Mesendoderm (in vitro differentiated cells): ENCODE results near the gene ALCAM.

Experiments used
- DNase-seq: peaks from one replicate; pipeline ENCODE4 v3.0.0; 2013
- H2AK5ac ChIP-seq: 2 replicates; pipeline ENCODE4 v1.6.1; 2013; ENCODE audit warnings: low read length, inconsistent platforms
- H2BK120ac ChIP-seq: 2 replicates; pipeline ENCODE4 v1.6.1; 2013; ENCODE audit warnings: low read depth, mild to moderate bottlenecking, low read length, moderate library complexity, mixed read lengths
- H2BK15ac ChIP-seq: replicated peaks from 2 replicates; pipeline ENCODE4 v1.6.1; 2013; ENCODE audit warnings: low read depth, mild to moderate bottlenecking, moderate library complexity
- H2BK5ac ChIP-seq: 2 replicates; pipeline ENCODE4 v1.6.1; 2013; ENCODE audit warnings: low read length, inconsistent platforms
- H3K18ac ChIP-seq: 2 replicates; pipeline ENCODE4 v1.6.1; 2013; ENCODE audit warnings: mild to moderate bottlenecking, low read length, mixed read lengths
- H3K23ac ChIP-seq: one replicate; pipeline ENCODE4 v1.6.1; 2013; ENCODE audit warnings: low read length
- H3K27ac ChIP-seq: 2 replicates; pipeline ENCODE4 v1.5.1; 2013; ENCODE audit warnings: low read depth, mild to moderate bottlenecking, inconsistent platforms, low read length, moderate library complexity
- H3K27me3 ChIP-seq: 2 replicates; pipeline ENCODE4 v1.6.1; 2013; ENCODE audit warnings: low read length, control low read depth, mild to moderate bottlenecking, inconsistent platforms; ENCODE audit not compliant: insufficient read depth, poor library complexity
- H3K36me3 ChIP-seq: 2 replicates; pipeline ENCODE4 v1.6.1; 2013; ENCODE audit warnings: low read length, inconsistent platforms; ENCODE audit not compliant: control insufficient read depth, insufficient read depth
- H3K4ac ChIP-seq: one replicate; pipeline ENCODE4 v1.6.1; 2013; ENCODE audit warnings: low read depth, mild to moderate bottlenecking, low read length, moderate library complexity
- H3K4me1 ChIP-seq: 2 replicates; pipeline ENCODE4 v1.6.1; 2013; ENCODE audit warnings: low read depth, low read length, inconsistent platforms; ENCODE audit not compliant: control insufficient read depth
- H3K4me2 ChIP-seq: 2 replicates; pipeline ENCODE4 v1.6.1; 2013; ENCODE audit warnings: low read length
- H3K4me3 ChIP-seq: 2 replicates; pipeline ENCODE4 v1.5.1; 2013; ENCODE audit warnings: mild to moderate bottlenecking, low read length
- H3K56ac ChIP-seq: one replicate; pipeline ENCODE4 v1.6.1; 2013; ENCODE audit warnings: low read length
- H3K79me1 ChIP-seq: 2 replicates; pipeline ENCODE4 v1.6.1; 2013; ENCODE audit warnings: low read length, inconsistent platforms
- H3K79me2 ChIP-seq: 2 replicates; pipeline ENCODE4 v1.6.1; 2013; ENCODE audit warnings: mild to moderate bottlenecking, low read length; ENCODE audit not compliant: control insufficient read depth, insufficient read depth
- H3K9ac ChIP-seq: 2 replicates; pipeline ENCODE4 v1.6.1; 2013; ENCODE audit warnings: low read length, inconsistent platforms
- H4K5ac ChIP-seq: one replicate; pipeline ENCODE4 v1.6.1; 2013; ENCODE audit warnings: low read length
- H4K8ac ChIP-seq: one replicate; pipeline ENCODE4 v1.6.1; 2013; ENCODE audit warnings: low read depth, mild to moderate bottlenecking, control low read depth, low read length, moderate library complexity
- WGBS: extraction: QIAGEN DNeasy Blood & Tissue Kit; methylation state at CpG from one replicate; pipeline ENCODE4 v1.1.7; 2013; ENCODE audit warnings: low lambda C conversion rate, missing lambda C conversion rate; ENCODE audit not compliant: insufficient coverage; ENCODE audit errors: extremely low coverage; 5-methylcytosine and 5-hydroxymethylcytosine counted together

ALCAM gene

DNA sequence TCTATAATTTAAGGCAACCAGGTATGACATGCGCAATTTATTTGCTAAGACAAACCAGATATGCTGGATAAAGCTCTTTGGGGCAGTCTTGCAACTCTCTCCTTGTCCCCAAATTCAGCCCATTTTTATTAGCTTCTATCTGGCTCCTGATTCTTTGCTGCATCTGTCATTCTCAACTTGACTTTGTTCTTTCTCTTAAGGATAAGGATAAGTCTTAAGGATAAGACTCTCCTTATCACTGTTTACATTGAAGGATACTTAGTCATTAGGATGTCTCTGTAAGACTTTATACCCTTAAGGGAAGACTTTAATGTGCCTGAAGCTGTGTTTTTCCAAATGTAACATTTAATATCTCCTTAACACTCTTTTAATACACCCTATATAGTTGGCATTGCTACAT is 49.2 kb downstream of the ALCAM start:
- Histone ChIP-seq H3K36me3 (no peaks in the 10 kb centered on the region), H3K4me3 (no peak overlapping the region), H3K4me1 (no peaks in the 10 kb centered on the region), H4K5ac (no peak overlapping the region), H3K9ac (no peak overlapping the region), H3K79me1 (no peaks in the 10 kb centered on the region), H2BK120ac (no peak overlapping the region), H3K27me3 (no peaks in the 10 kb centered on the region), H3K56ac (no peak overlapping the region), H3K4me2 (no peak overlapping the region), H3K18ac (no peak overlapping the region), H2BK15ac (no peak overlapping the region), H3K27ac (no peak overlapping the region), H3K4ac (no peak overlapping the region), H2AK5ac (no peak overlapping the region), H3K23ac (no peak overlapping the region), H4K8ac (no peak overlapping the region), H2BK5ac (no peak overlapping the region), H3K79me2 (no peaks in the 10 kb centered on the region)
- no CpG with 5 or more reads among the region's 1 CpG for WGBS
- DNase-seq, result peak; percentile 62

DNA sequence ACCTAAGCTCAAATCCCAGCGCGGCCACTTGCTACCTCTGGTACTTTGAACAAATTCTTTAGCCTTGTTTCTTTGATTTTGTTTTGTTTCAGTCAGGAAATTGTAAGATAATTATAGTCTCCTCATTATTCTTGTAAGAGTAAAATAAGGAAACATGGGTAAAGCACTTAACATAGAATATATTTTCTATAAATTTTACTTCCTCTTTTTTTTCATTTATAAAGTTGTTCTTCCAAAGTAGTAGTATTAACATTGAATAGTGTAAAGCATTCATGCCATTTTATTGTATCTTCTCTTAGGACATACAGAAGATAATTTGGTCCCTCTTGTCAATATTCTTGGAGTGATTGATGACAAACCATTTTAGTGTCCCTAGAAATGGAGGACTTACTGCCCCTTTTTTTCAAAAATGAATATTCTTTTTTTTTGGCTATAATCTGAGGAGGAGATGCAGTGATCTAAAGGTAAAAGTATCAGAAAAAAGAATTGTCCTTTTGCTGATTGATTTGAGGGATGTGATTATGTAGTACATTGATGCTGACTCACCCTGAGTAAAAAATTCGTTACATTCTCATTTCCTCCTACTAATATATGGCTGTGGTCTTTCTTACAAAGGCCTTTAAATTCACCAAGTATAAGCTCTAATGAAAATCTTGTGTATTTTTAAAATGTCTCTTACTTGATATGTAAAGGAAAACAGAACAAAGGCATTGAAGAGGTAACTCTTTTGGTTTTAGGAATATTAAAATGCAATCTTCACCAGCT is 51.0 kb downstream of the ALCAM start:
- Histone ChIP-seq H2BK15ac (no peak overlapping the region), H3K9ac (no peak overlapping the region), H2AK5ac (no peak overlapping the region), H3K79me1 (no peaks in the 10 kb centered on the region), H4K8ac (no peak overlapping the region), H3K27ac (no peak overlapping the region), H4K5ac (no peak overlapping the region), H3K18ac (no peak overlapping the region), H3K27me3 (no peaks in the 10 kb centered on the region), H2BK5ac (no peak overlapping the region), H3K4ac (no peak overlapping the region), H3K4me2 (no peak overlapping the region), H3K23ac (no peak overlapping the region), H3K4me1 (no peaks in the 10 kb centered on the region), H3K79me2 (no peaks in the 10 kb centered on the region), H3K56ac (no peak overlapping the region), H2BK120ac (no peak overlapping the region), H3K36me3 (no peaks in the 10 kb centered on the region), H3K4me3 (no peak overlapping the region)
- no peak for DNase-seq
- WGBS, result no CpG with 5 or more reads among the region's 3 CpGs

DNA sequence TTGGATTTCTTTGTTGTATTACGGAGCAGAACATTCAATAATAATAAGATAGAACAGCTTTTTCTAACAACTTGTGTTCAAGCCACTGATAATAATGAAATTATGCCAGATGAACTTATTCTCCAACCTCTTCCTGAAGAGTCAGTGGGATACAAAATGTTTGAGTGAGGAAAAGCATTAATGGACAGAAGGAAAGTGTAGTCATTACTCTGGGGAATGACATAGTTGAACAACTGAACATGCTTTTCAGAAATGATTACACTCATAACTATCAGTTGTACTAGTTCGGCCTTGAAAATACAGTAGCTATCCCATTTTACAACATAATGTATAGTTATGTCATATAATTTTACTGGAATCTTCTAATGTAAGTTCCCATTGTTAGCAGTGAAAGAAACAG is 55.9 kb downstream of the ALCAM start:
- Histone ChIP-seq H3K18ac (no peak overlapping the region), H3K4ac (no peak overlapping the region), H2AK5ac (no peak overlapping the region), H3K4me1 (no peaks in the 10 kb centered on the region), H4K5ac (no peak overlapping the region), H2BK15ac (no peak overlapping the region), H4K8ac (no peak overlapping the region), H3K9ac (no peak overlapping the region), H3K27me3 (no peaks in the 10 kb centered on the region), H3K4me3 (no peak overlapping the region), H2BK5ac (no peak overlapping the region), H3K36me3 (no peaks in the 10 kb centered on the region), H3K79me2 (no peaks in the 10 kb centered on the region), H3K79me1 (no peaks in the 10 kb centered on the region), H3K56ac (no peak overlapping the region), H2BK120ac (no peak overlapping the region), H3K27ac (no peak overlapping the region), H3K23ac (no peak overlapping the region), H3K4me2 (no peak overlapping the region)
- no peak for DNase-seq
- no CpG with 5 or more reads among the region's 2 CpGs for WGBS

DNA sequence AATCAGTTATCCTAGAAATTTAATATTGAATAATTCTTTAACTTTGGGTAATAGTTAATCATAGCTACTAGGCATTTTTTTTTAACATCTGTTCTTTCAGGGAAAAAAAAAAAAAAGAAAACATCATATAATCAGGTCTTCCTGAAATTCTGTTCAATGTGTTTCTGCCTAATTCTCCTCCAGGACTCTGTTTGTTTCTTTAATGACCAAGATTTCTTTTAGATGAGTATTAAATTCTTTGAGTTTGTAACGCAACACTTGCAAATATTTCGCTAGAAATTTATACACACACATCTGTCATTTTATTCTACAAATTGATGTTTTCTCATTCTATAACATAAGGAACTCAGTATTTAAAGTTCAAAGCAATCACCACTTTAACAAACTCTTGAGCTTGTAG is 56.7 kb downstream of the ALCAM start:
- no CpG with 5 or more reads among the region's 2 CpGs for WGBS

DNA sequence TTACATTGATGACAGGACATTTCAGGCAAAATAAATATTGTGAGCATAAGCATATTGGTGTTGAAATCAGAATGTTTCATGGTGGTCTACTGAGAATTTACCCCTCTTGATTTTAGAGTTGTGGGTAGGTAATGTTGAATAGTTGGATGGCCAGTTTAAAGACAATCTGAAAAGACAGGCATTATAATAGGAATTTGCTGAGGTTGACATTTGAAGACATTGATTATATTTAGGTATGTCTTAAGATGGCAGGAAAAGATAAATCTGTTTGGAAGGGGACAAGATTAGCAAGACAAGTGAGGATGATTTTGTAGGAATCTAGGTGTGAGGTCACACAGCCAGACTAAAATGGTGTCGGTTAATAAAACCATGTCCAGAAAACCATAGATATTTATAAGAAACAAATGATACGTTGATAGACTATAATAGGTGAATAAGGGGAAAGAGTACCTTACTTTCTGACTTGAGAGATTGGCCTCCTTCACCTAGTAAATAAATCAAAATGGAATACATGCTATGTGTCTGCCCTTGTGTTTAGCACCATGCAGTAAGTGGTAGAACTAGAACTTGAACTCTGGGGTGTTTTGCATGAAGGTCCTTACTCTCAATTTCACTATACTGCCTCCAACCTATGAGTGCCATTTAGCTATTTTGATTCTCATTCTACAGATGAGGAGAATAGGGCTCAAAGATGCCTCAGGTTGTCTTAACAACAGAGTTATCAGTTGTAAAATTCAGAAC is 57.9 kb downstream of the ALCAM start:
- Histone ChIP-seq H3K18ac (no peak overlapping the region), H3K4me1 (no peaks in the 10 kb centered on the region), H2BK15ac (no peak overlapping the region), H3K79me1 (no peaks in the 10 kb centered on the region), H4K5ac (no peak overlapping the region), H2BK120ac (no peak overlapping the region), H3K4ac (no peak overlapping the region), H3K4me3 (no peak overlapping the region), H3K23ac (no peak overlapping the region), H3K56ac (no peak overlapping the region), H3K27me3 (no peaks in the 10 kb centered on the region), H2BK5ac (no peak overlapping the region), H4K8ac (no peak overlapping the region), H3K36me3 (no peaks in the 10 kb centered on the region), H3K9ac (no peak overlapping the region), H3K4me2 (no peak overlapping the region), H3K79me2 (no peaks in the 10 kb centered on the region), H3K27ac (no peak overlapping the region), H2AK5ac (no peak overlapping the region)
- WGBS, result no CpG with 5 or more reads among the region's 2 CpGs
- no peak for DNase-seq

More for the DNA sequence above, 56.7 kb downstream of the ALCAM start:
- Histone ChIP-seq H2BK120ac (no peak overlapping the region), H2BK15ac (no peak overlapping the region), H3K56ac (no peak overlapping the region), H4K5ac (no peak overlapping the region), H3K9ac (no peak overlapping the region), H3K79me1 (no peaks in the 10 kb centered on the region), H4K8ac (no peak overlapping the region), H3K4me2 (no peak overlapping the region), H3K4me3 (no peak overlapping the region), H2BK5ac (no peak overlapping the region), H3K79me2 (no peaks in the 10 kb centered on the region), H2AK5ac (no peak overlapping the region), H3K18ac (no peak overlapping the region), H3K27me3 (no peaks in the 10 kb centered on the region), H3K27ac (no peak overlapping the region), H3K36me3 (no peaks in the 10 kb centered on the region), H3K4me1 (no peaks in the 10 kb centered on the region), H3K4ac (no peak overlapping the region), H3K23ac (no peak overlapping the region)
- no peak for DNase-seq
